ENCODE measurements around the gene ZNF609.

ZNF609 gene

GRCh38 chr15:64444836-64445235, 15.5 kb upstream of the ZNF609 start:
- Histone ChIP-seq H3K4me1 (ENCODE audit: insufficient read depth, low read length) (no peaks in the 10 kb centered on the region), H3K9me3 (ENCODE audit: control insufficient read depth, insufficient read depth, low read length) (no peaks in the 10 kb centered on the region), H3K36me3 (ENCODE audit: insufficient read depth, low read length) (no peaks in the 10 kb centered on the region), H3K9ac (ENCODE audit: low read depth, low read length) (no peak overlapping the region)

GRCh38 chr15:64447536-64448315, 12.7 kb upstream of the ZNF609 start:
- Histone ChIP-seq H3K9me3 (ENCODE audit: control insufficient read depth, insufficient read depth, low read length) (no peaks in the 10 kb centered on the region), H3K9ac (ENCODE audit: low read depth, low read length) (no peak overlapping the region), H3K36me3 (ENCODE audit: insufficient read depth, low read length) (no peaks in the 10 kb centered on the region), H3K4me1 (ENCODE audit: insufficient read depth, low read length) (no peaks in the 10 kb centered on the region)

DNA sequence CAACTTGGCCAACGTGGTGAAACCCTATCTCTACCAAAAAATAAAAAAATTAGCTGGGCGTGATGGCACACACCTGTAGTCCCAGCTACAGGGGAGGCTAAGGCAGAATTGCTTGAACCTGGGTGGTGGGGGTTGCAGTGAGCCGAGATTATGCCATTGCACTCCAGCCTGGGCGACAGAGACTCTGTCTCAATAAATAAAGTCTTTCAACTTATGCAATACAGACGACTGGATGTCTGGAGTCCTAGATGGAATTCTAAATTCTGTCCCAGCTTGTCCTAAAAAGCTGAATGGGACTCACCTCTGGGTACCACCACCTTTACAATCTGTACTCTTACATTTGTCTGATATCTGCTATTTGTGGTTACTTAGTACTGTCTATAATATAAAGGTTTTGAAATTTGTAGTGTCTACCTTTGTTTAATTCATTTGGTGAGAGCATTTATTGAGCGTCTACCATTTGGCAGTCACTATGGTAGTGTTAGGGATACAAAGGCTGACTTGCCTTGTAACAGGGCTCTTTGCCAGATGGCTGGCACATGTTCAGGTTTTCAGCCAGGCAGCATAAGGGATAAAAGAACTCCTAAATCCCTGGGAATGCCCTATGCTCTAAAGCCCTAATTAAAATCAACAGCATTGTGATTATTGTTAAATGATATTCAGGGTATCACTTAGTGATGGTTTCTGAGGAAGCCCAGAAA, 7.2 kb upstream of the ZNF609 start:
- Histone ChIP-seq H3K9ac (ENCODE audit: low read depth, low read length) (no peak overlapping the region), H3K9me3 (ENCODE audit: control insufficient read depth, insufficient read depth, low read length) (no peaks in the 10 kb centered on the region), H3K4me1 (ENCODE audit: insufficient read depth, low read length) (no peaks in the 10 kb centered on the region), H3K36me3 (ENCODE audit: insufficient read depth, low read length) (no peaks in the 10 kb centered on the region)

DNA sequence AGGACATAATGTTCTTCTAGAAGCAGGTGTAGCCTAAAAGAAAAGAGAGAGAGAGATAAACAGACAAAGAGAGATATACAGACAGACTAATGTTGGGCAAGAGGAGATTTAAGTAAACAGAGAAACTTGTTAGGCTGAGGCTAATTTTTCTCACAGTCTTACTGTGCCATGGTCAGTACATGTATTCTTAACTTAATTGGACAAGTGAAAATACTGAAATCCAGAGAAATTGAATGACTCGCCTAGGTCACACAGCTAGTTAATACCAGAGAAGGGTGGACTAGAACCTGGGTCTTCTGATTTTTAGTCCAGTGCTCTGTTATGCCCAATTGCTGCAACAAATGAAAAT, 6.7 kb upstream of the ZNF609 start:
- H3K9ac ChIP-seq (ENCODE audit: low read depth, low read length) = no peak overlapping the region
- H3K4me1 ChIP-seq (ENCODE audit: insufficient read depth, low read length) = no peaks in the 10 kb centered on the region
- H3K9me3 ChIP-seq (ENCODE audit: control insufficient read depth, insufficient read depth, low read length) = no peaks in the 10 kb centered on the region
- no peaks in the 10 kb centered on the region for H3K36me3 ChIP-seq (ENCODE audit: insufficient read depth, low read length)

DNA sequence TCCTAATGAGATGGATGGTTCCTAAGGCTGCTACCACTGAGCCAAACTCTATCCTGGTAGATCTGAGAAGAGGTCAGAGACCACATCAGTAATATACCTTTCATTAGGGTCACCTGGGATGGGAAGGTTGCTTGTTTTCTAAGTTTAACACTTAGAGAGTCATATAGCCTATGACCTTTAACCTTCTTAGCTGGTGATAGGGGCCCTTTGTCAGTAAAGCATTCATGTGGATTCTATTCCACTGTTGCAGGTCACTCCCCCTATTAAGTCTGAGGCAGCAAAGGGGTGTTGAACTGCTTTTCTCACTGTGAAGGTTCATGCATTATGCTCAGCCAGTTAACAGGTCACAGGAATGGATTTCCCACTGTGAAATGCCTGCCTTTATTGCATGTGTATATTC, 6.1 kb upstream of the ZNF609 start:
- Histone ChIP-seq H3K36me3 (ENCODE audit: insufficient read depth, low read length) (no peaks in the 10 kb centered on the region), H3K9me3 (ENCODE audit: control insufficient read depth, insufficient read depth, low read length) (no peaks in the 10 kb centered on the region), H3K9ac (ENCODE audit: low read depth, low read length) (no peak overlapping the region), H3K4me1 (ENCODE audit: insufficient read depth, low read length) (0 out of 2 replicates have a peak, but pooled peaks cover 2% of the 10 kb centered on the region)

- Histone ChIP-seq H3K36me3 (ENCODE audit: insufficient read depth, low read length) (no peaks in the 10 kb centered on the region), H3K9ac (ENCODE audit: low read depth, low read length) (no peak overlapping the region), H3K9me3 (ENCODE audit: control insufficient read depth, insufficient read depth, low read length) (no peaks in the 10 kb centered on the region), H3K4me1 (ENCODE audit: insufficient read depth, low read length) (0 out of 2 replicates have a peak, but pooled peaks cover 7% of the 10 kb centered on the region)
These were observed 4.4 kb upstream of the ZNF609 start for GRCh38 chr15:64455961-64456371.

- no peaks in the 10 kb centered on the region for H3K9me3 ChIP-seq (ENCODE audit: control insufficient read depth, insufficient read depth, low read length)
- 0 out of 2 replicates have a peak, but pooled peaks cover 7% of the 10 kb centered on the region for H3K4me1 ChIP-seq (ENCODE audit: insufficient read depth, low read length)
- no peak overlapping the region for H3K9ac ChIP-seq (ENCODE audit: low read depth, low read length)
These were observed 3.7 kb upstream of the ZNF609 start for GRCh38 chr15:64456634-64457108.

DNA sequence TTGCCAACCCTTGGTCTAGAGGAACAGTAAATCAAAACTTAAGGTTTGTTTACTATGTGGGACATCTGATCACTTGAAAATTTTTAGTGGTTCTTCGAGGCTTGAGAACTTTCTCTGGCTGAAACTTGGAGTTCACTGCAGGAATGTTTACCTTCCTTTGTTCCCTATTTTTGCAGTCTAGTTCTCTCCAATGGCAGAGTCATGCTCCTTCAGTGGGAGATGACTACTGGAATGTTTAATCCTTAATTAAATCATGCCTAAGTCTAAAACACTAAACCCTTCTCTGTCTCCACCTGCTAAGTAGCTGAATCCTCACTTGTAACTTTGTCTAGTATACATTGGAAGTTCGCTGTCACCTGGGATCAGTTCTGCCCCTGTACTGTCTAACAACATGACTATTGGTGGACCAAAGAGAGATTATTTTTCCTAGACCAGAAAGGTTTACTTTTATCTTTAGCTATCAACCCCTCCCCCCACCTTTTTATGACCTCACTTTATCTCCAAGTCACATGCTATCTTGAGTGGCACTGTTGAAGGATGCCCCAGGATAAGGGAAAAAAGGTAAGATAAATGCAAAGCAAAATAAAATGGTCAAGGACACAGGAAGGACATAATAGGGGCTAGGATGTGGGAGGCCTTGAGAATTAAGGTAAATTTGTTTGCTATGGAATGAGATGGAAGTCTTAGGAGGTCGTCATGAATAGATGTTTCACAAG, 1.2 kb upstream of the ZNF609 start:
- Histone ChIP-seq H3K9ac (ENCODE audit: low read depth, low read length) (no peak overlapping the region), H3K36me3 (ENCODE audit: insufficient read depth, low read length) (no peaks in the 10 kb centered on the region), H3K9me3 (ENCODE audit: control insufficient read depth, insufficient read depth, low read length) (no peaks in the 10 kb centered on the region), H3K4me1 (ENCODE audit: insufficient read depth, low read length) (peaks cover 16% of the 10 kb centered on the region)

More at GRCh38 chr15:64456634-64457108, 3.7 kb upstream of the ZNF609 start:
- no peaks in the 10 kb centered on the region for H3K36me3 ChIP-seq (ENCODE audit: insufficient read depth, low read length)

GRCh38 chr15:64460724-64461720, 644 bp downstream of the ZNF609 start:
- peak overlapping the region; percentile 81 for H3K9ac ChIP-seq (ENCODE audit: low read depth, low read length)
- peaks cover 26% of the 10 kb centered on the region for H3K4me1 ChIP-seq (ENCODE audit: insufficient read depth, low read length)
- H3K36me3 ChIP-seq (ENCODE audit: insufficient read depth, low read length) = no peaks in the 10 kb centered on the region
- no peaks in the 10 kb centered on the region for H3K9me3 ChIP-seq (ENCODE audit: control insufficient read depth, insufficient read depth, low read length)

GRCh38 chr15:64461721-64462162, 1.4 kb downstream of the ZNF609 start:
- Histone ChIP-seq H3K9me3 (ENCODE audit: control insufficient read depth, insufficient read depth, low read length) (no peaks in the 10 kb centered on the region), H3K36me3 (ENCODE audit: insufficient read depth, low read length) (no peaks in the 10 kb centered on the region), H3K4me1 (ENCODE audit: insufficient read depth, low read length) (peaks cover 33% of the 10 kb centered on the region), H3K9ac (ENCODE audit: low read depth, low read length) (peak overlapping the region; percentile 81)

GRCh38 chr15:64462492-64462891, 2.1 kb downstream of the ZNF609 start:
- H3K9me3 ChIP-seq (ENCODE audit: control insufficient read depth, insufficient read depth, low read length) = no peaks in the 10 kb centered on the region
- H3K9ac ChIP-seq (ENCODE audit: low read depth, low read length) = no peak overlapping the region
- peaks cover 35% of the 10 kb centered on the region for H3K4me1 ChIP-seq (ENCODE audit: insufficient read depth, low read length)
- no peaks in the 10 kb centered on the region for H3K36me3 ChIP-seq (ENCODE audit: insufficient read depth, low read length)

GRCh38 chr15:64464276-64465005, 4.1 kb downstream of the ZNF609 start:
- no peak overlapping the region for H3K9ac ChIP-seq (ENCODE audit: low read depth, low read length)
- peaks cover 32% of the 10 kb centered on the region for H3K4me1 ChIP-seq (ENCODE audit: insufficient read depth, low read length)
- H3K36me3 ChIP-seq (ENCODE audit: insufficient read depth, low read length) = no peaks in the 10 kb centered on the region
- no peaks in the 10 kb centered on the region for H3K9me3 ChIP-seq (ENCODE audit: control insufficient read depth, insufficient read depth, low read length)

Measured in ES-I3 (cell line).